AG04450 (cell line): ENCODE results near the gene THRB. TPM values are rescaled to one million over a fixed set of nuclear protein-coding genes. Genes with fewer than 3 reads are reported as not detected.

Experiments used
- CTCF ChIA-PET: fragments of 300-600, 350-600 bp; formaldehyde crosslinking; extraction: SDS; loops from one replicate; lab custom pipeline; 2022; ENCODE audit warnings: antibody characterized with exemption, inconsistent platforms; lab: Charles Lee
- POLR2A ChIA-PET: fragments of 350-600 bp; formaldehyde crosslinking; extraction: SDS; loops from one replicate; lab custom pipeline; 2021; ENCODE audit warnings: antibody characterized with exemption, inconsistent platforms; lab: Yijun Ruan, JAX
- DNase-seq: peaks from one replicate; pipeline ENCODE4 v3.0.0-alpha.2; 2011; ENCODE audit warnings: low read depth, low spot score
- H3K27ac ChIP-seq: one replicate; pipeline ENCODE4 v1.5.1; 2012; ENCODE audit warnings: low read depth, low read length, control low read depth
- H3K27me3 ChIP-seq: one replicate; pipeline ENCODE4 v1.6.0; 2012; ENCODE audit warnings: low read length; ENCODE audit not compliant: control insufficient read depth, insufficient read depth
- H3K4me3 ChIP-seq: 2 replicates; pipeline ENCODE4 v1.5.1; 2011; ENCODE audit warnings: mild to moderate bottlenecking, low read depth, low read length, control low read depth
- H3K9me3 ChIP-seq: 2 replicates; pipeline ENCODE4 v1.5.1; 2012; ENCODE audit warnings: low read length; ENCODE audit not compliant: control insufficient read depth, insufficient read depth
- CTCF ChIP-seq: IDR thresholded peaks from 2 replicates; pipeline ENCODE4 v1.5.1; 2011; ENCODE audit warnings: low read depth, low read length, control low read depth, inconsistent platforms
- polyA plus RNA-seq: library from polyadenylated mRNA; depleted of rRNA; stranded (reverse); fragments of >200 nt; gene quantifications from 2 replicates; pipeline ENCODE4 v1.2.3, GENCODE V29; 2011

Gene THRB
- polyA plus RNA-seq, 1 experiment, result 0.02 TPM

GRCh38 chr3:24503616-24504113 lies 9.0 kb upstream of the THRB start:
- DNase-seq, result no peak
- TF ChIP-seq CTCF, result no peak
- Histone ChIP-seq H3K27me3 (no peaks in the 10 kb centered on the region), H3K4me3 (no peak overlapping the region), H3K27ac (no peak overlapping the region), H3K9me3 (no peaks in the 10 kb centered on the region)
- CTCF ChIA-PET, result no interaction called here
- POLR2A ChIA-PET, result no interaction called here

GRCh38 chr3:24502690-24503089 lies 8.0 kb upstream of the THRB start:
- Histone ChIP-seq H3K9me3 (no peaks in the 10 kb centered on the region), H3K4me3 (no peak overlapping the region), H3K27ac (no peak overlapping the region), H3K27me3 (no peaks in the 10 kb centered on the region)
- POLR2A ChIA-PET, result no interaction called here
- TF ChIP-seq CTCF, result no peak
- DNase-seq, result no peak
- CTCF ChIA-PET, result no interaction called here

GRCh38 chr3:24500806-24501205 lies 6.2 kb upstream of the THRB start:
- DNase-seq, result no peak
- H3K4me3 ChIP-seq, result no peak overlapping the region
- CTCF ChIA-PET, result no interaction called here
- H3K27me3 ChIP-seq, result peaks cover 2% of the 10 kb centered on the region
- H3K27ac ChIP-seq, result no peak overlapping the region
- no peak for TF ChIP-seq CTCF
- no peaks in the 10 kb centered on the region; the same call in 1 of the 2 replicates for H3K9me3 ChIP-seq
- POLR2A ChIA-PET, result no interaction called here

GRCh38 chr3:24499991-24500390 lies 5.3 kb upstream of the THRB start:
- ChIA-PET CTCF (no interaction called here), POLR2A (no interaction called here)
- TF ChIP-seq CTCF, result no peak
- DNase-seq, result no peak
- Histone ChIP-seq H3K27me3 (peaks cover 8% of the 10 kb centered on the region), H3K27ac (no peak overlapping the region), H3K4me3 (no peak overlapping the region), H3K9me3 (peaks cover 4% of the 10 kb centered on the region; the same call in 1 of the 2 replicates)

- ChIA-PET CTCF (no interaction called here), POLR2A (no interaction called here)
- TF ChIP-seq CTCF, result no peak
- Histone ChIP-seq H3K4me3 (no peak overlapping the region), H3K27me3 (peaks cover 16% of the 10 kb centered on the region), H3K9me3 (peaks cover 4% of the 10 kb centered on the region; the same call in 1 of the 2 replicates), H3K27ac (no peak overlapping the region)
- DNase-seq, result no peak
Measured at GRCh38 chr3:24498796-24499195, 4.1 kb upstream of the THRB start.
